VCaP (cell line): ENCODE data around the gene CNP.
A peak's percentile ranks its signal among the peaks of the same experiment; 100 is the strongest.

ENCODE experiments used
- H3K27ac ChIP-seq: fragments of 450-650 bp; 2 replicates; pipeline ENCODE4 v1.5.1; 2017
- CTCF ChIP-seq: fragments of 450-650 bp; conservative IDR thresholded peaks from 2 replicates; pipeline ENCODE4 v1.5.1; 2017; ENCODE audit warnings: mild to moderate bottlenecking, moderate library complexity

CNP gene

GRCh38 chr17:41971721-41972523, 5.3 kb downstream of the CNP start:
- no peak for TF ChIP-seq CTCF
- H3K27ac ChIP-seq, result peak overlapping the region; percentile 86

GRCh38 chr17:41972571-41973407, 6.2 kb downstream of the CNP start:
- no peak for TF ChIP-seq CTCF
- peak overlapping the region; percentile 86 for H3K27ac ChIP-seq

- no peak for TF ChIP-seq CTCF
- peak overlapping the region; percentile 86 for H3K27ac ChIP-seq
Measured at GRCh38 chr17:41973408-41973811, 6.8 kb downstream of the CNP start.

GRCh38 chr17:41974031-41974430, 7.4 kb downstream of the CNP start:
- TF ChIP-seq CTCF, result no peak

GRCh38 chr17:41974658-41975057, 8.1 kb downstream of the CNP start:
- TF ChIP-seq CTCF, result no peak
- peak overlapping the region; percentile 86 for H3K27ac ChIP-seq

More at GRCh38 chr17:41974031-41974430, 7.4 kb downstream of the CNP start:
- H3K27ac ChIP-seq, result peak overlapping the region; percentile 86

GRCh38 chr17:41975099-41976083, 8.8 kb downstream of the CNP start:
- no peak for TF ChIP-seq CTCF
- H3K27ac ChIP-seq, result peak overlapping the region; percentile 86
